ENCODE data around the gene HEG1.

DNA sequence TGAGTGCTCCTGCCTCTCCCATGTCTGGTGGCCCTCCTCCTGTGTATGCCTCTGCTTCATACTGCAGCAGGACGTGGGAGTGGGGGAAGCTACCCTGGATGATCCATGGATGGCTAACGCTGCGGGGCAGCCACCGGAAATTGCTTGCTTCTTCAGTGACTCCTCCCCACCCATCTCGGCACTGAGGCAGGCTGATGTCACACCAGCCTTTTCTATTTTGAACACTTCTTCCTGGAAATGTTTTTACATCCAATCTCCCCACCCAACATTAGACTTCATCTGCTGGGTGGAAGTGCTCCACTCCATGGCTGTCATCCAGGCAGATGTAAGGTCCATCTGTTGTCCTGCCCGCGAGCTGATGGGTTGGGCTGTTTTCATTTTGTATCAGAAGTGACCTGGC, 62.3 kb downstream of the HEG1 start:
- TF ChIP-seq, protein P1, sequence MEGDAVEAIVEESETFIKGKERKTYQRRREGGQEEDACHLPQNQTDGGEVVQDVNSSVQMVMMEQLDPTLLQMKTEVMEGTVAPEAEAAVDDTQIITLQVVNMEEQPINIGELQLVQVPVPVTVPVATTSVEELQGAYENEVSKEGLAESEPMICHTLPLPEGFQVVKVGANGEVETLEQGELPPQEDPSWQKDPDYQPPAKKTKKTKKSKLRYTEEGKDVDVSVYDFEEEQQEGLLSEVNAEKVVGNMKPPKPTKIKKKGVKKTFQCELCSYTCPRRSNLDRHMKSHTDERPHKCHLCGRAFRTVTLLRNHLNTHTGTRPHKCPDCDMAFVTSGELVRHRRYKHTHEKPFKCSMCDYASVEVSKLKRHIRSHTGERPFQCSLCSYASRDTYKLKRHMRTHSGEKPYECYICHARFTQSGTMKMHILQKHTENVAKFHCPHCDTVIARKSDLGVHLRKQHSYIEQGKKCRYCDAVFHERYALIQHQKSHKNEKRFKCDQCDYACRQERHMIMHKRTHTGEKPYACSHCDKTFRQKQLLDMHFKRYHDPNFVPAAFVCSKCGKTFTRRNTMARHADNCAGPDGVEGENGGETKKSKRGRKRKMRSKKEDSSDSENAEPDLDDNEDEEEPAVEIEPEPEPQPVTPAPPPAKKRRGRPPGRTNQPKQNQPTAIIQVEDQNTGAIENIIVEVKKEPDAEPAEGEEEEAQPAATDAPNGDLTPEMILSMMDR (conservative IDR thresholded peaks at IDR 0.05 in 1 of 2, IDR thresholded peaks at IDR 0.05 in 1 of 2; ENCODE audit: extremely low read depth in 1 of 2, insufficient read depth in 1 of 2, low read depth in 1 of 2, low read length in 2 of 2), result no peak
- no peak for TF ChIP-seq EZH2 (IDR thresholded peaks at IDR 0.05; ENCODE audit: borderline replicate concordance, low read length)

Data from mammary epithelial cell (primary cell).